Measurements from ENCODE around the gene PUS1. TPM values are rescaled to one million over a fixed set of nuclear protein-coding genes. Genes with fewer than 3 reads are reported as not detected.

Gene PUS1
- total RNA-seq, 1 donor from 2014 or later: 22.7 TPM

DNA sequence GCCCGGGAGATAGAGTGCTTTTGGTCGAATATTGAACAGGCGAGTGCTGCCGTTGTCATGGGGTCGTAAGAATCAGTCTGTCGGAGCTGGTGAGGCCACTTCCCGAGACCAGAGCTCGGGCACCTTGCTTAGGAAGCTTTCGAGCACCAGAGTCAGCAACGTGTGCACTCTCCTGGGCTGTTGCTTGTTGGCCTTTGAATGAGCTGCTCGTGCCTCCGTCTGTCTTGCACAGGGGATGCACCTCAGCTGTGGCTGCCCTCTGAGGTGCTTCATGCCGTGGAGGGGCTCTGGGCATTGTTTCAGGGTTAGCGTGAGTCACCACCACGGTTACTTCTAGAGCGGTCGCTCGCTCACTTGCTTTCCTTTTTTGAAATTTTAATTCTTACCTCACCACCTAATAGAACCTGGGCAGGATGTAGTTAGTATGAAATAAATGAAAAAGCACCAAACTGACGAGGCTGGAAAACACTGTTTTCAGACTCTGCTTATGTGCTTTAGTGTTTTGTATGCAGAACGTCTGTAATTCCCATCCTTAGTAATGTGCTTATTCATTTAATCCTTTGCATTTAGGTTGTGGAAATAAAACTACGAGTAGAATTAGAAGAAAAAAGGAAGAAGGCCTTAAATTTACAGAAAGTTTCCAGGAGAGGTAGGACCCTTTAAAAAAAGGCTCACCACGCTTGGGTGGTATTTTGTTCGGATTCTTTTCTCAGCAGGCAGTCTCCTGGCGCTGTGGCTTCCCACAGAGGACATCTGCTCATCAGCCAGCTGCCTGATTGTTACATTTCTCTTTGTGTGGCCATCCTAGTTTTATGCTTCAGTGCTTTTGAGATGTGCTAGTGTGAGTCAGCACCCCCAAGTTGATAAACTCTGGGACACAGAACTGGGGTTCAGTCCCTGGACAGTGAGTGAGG is 61.2 kb downstream of the PUS1 start:
- intact Hi-C loops (cut with DNase I): no loop called here
- Histone ChIP-seq H3K27me3 (no peaks in the 10 kb centered on the region), H3K27ac (no peak overlapping the region), H3K36me3 (peaks cover 68 to 95% of the 10 kb centered on the region in 2 donors), H3K4me3 (no peak overlapping the region), H3K9me3 (no peaks in the 10 kb centered on the region), H3K4me1 (no peaks in the 10 kb centered on the region)
- DNase-seq (ENCODE audit: low spot score in 2 of 2): no peak
- TF ChIP-seq, protein P1, sequence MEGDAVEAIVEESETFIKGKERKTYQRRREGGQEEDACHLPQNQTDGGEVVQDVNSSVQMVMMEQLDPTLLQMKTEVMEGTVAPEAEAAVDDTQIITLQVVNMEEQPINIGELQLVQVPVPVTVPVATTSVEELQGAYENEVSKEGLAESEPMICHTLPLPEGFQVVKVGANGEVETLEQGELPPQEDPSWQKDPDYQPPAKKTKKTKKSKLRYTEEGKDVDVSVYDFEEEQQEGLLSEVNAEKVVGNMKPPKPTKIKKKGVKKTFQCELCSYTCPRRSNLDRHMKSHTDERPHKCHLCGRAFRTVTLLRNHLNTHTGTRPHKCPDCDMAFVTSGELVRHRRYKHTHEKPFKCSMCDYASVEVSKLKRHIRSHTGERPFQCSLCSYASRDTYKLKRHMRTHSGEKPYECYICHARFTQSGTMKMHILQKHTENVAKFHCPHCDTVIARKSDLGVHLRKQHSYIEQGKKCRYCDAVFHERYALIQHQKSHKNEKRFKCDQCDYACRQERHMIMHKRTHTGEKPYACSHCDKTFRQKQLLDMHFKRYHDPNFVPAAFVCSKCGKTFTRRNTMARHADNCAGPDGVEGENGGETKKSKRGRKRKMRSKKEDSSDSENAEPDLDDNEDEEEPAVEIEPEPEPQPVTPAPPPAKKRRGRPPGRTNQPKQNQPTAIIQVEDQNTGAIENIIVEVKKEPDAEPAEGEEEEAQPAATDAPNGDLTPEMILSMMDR (IDR thresholded peaks at IDR 0.05): no peak

DNA sequence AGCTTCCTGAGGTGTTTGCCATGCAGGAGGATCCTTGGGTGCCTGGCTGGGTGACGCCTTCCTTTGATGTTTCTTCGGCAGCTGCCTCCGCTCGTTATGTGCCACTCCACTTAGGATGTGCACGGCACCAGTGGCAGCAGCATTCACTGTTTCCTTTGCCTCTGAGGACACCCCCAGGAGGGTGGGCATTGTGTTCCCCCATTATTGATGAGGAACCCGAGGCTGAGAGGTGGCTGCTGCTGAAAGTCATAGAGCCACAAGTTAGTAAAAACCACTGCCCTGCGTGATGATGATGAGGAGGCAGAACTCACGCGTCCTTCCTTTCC is 61.9 kb downstream of the PUS1 start:
- Histone ChIP-seq H3K4me1 (no peaks in the 10 kb centered on the region), H3K9me3 (no peaks in the 10 kb centered on the region), H3K36me3 (peaks cover 65 to 95% of the 10 kb centered on the region in 2 donors), H3K4me3 (no peak overlapping the region), H3K27me3 (no peaks in the 10 kb centered on the region), H3K27ac (no peak overlapping the region)
- DNase-seq (ENCODE audit: low spot score in 2 of 2): no peak
- intact Hi-C loops (cut with DNase I): no loop called here
- TF ChIP-seq, protein P1 (IDR thresholded peaks at IDR 0.05): no peak

DNA sequence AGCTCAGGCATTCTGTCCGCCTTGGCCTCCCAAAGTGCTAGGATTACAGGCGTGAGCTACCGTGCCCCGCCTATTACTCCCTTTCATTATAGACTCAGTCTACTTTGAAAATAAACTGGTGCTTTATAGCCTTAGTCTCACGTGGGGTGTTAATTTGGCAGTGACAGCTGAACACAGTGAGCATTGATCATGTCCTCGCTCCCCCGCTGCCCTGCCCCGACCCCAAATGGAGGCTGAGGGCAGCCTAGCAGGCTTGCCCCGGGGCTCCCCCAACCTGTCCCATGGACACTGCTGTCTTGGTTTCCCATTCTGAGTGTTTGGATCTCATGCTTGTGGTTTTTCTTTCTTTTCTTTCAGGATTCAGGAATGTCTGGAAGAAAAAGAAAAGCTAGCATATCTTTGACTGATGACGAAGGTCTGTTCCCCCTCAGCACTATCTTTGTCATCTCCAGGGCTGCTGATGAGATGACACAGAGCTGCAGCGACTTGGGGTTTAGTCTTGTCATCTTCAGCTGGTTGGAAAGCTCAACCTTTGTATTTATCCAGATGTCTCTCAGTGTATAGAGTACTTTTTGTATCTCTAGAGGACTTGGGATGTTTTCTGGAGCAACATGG is 62.8 kb downstream of the PUS1 start:
- TF ChIP-seq, protein P1 (IDR thresholded peaks at IDR 0.05): no peak
- no peak for DNase-seq (ENCODE audit: low spot score in 2 of 2)
- intact Hi-C loops (cut with DNase I): no loop called here
- no peaks in the 10 kb centered on the region for H3K27me3 ChIP-seq
- H3K9me3 ChIP-seq: no peaks in the 10 kb centered on the region
- no peak overlapping the region for H3K27ac ChIP-seq
- no peak overlapping the region for H3K4me3 ChIP-seq
- peaks cover 58 to 88% of the 10 kb centered on the region in 2 donors for H3K36me3 ChIP-seq
- H3K4me1 ChIP-seq: no peaks in the 10 kb centered on the region

DNA sequence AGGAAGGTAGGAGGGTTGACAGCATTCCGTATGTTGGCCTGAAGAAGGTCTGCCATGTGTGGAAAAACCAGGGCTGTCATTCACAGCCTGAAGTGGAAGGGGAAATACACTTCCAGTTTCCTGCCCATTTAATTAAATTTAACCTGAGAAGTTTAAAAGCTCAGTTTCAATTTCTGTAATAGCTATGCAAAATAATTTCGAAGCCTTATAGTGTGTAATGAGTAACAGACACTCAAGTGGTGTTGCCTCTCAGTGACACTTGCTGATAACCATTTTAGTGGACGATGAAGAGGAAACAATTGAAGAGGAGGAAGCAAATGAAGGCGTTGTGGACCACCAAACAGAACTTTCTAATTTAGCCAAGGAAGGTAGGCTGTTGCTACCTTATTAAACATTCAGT is 65.5 kb downstream of the PUS1 start:
- peaks cover 48 to 64% of the 10 kb centered on the region in 2 donors for H3K36me3 ChIP-seq

More for the DNA sequence above, 65.5 kb downstream of the PUS1 start:
- Histone ChIP-seq H3K27me3 (no peaks in the 10 kb centered on the region), H3K4me1 (no peaks in the 10 kb centered on the region), H3K4me3 (no peak overlapping the region), H3K27ac (no peak overlapping the region), H3K9me3 (no peaks in the 10 kb centered on the region)
- intact Hi-C loops (cut with DNase I): no loop called here
- no peak for DNase-seq (ENCODE audit: low spot score in 2 of 2)
- TF ChIP-seq, protein P1 (IDR thresholded peaks at IDR 0.05): no peak

Other genes starting within 250 kb of the PUS1 start
- 15.8 TPM for gene SFSWAP, start 218.2 kb upstream of the PUS1 start, total RNA-seq
- gene MMP17, start 100.9 kb upstream of the PUS1 start, total RNA-seq: 16.8 TPM
- 156 TPM for gene ULK1, start 34.7 kb upstream of the PUS1 start, total RNA-seq
- gene EP400, start 20.7 kb downstream of the PUS1 start, total RNA-seq: 23.3 TPM
- 4.3 TPM for gene DDX51, start 215.0 kb downstream of the PUS1 start, total RNA-seq
- gene NOC4L, start 215.2 kb downstream of the PUS1 start, total RNA-seq: 9.2 TPM

All from ascending aorta (tissue), 2 donors.